Rectal smooth muscle tissue (tissue), 1 donor: ENCODE data around the gene SLC16A3.
A peak's percentile ranks its signal among the peaks of the same experiment; 100 is the strongest.
"Not testable (repeated sequence)": the region's sequence is repeated elsewhere in the genome, so short reads cannot be mapped to it uniquely, and the experiment has no call there.

ENCODE experiments used
- H3K27ac ChIP-seq: one replicate; pipeline ENCODE4 v1.7.0; 2013; ENCODE audit warnings: low read depth, low read length, inconsistent platforms
- H3K27me3 ChIP-seq: one replicate; pipeline ENCODE4 v1.7.0; 2013; ENCODE audit warnings: low read length; ENCODE audit not compliant: control insufficient read depth, insufficient read depth
- H3K36me3 ChIP-seq: one replicate; pipeline ENCODE4 v1.7.0; 2013; ENCODE audit warnings: low read length; ENCODE audit not compliant: control insufficient read depth, insufficient read depth
- H3K4me1 ChIP-seq: one replicate; pipeline ENCODE4 v1.7.0; 2013; ENCODE audit warnings: low read length; ENCODE audit not compliant: control insufficient read depth, insufficient read depth
- H3K4me3 ChIP-seq: one replicate; pipeline ENCODE4 v1.7.0; 2013; ENCODE audit warnings: low read length
- H3K9ac ChIP-seq: one replicate; pipeline ENCODE4 v1.7.0; 2013; ENCODE audit warnings: low read length

The SLC16A3 gene

GRCh38 chr17:82228842-82229697, at the start of gene SLC16A3:
Gene SLC16A3, plus strand, starts transcription at chr17:82229042. Its CDS starts 6,967 bp downstream, at chr17:82236009.
- peak within 1 kb of the TSS; percentile 61 for H3K4me3 ChIP-seq
- H3K4me1 ChIP-seq: peaks cover 7% of the 10 kb centered on the region
- H3K27ac ChIP-seq: peak within 1 kb of the TSS; percentile 64
- no peak within 1 kb of the TSS for H3K9ac ChIP-seq
- H3K27me3 ChIP-seq: no peaks in the 10 kb centered on the region
- no peaks in the 10 kb centered on the region for H3K36me3 ChIP-seq

GRCh38 chr17:82179412-82179811, 49.4 kb upstream of the SLC16A3 start:
- peaks cover 7% of the 10 kb centered on the region for H3K36me3 ChIP-seq
- no peak overlapping the region for H3K4me3 ChIP-seq
- H3K27me3 ChIP-seq: no peaks in the 10 kb centered on the region
- no peak overlapping the region for H3K9ac ChIP-seq
- no peak overlapping the region for H3K27ac ChIP-seq
- no peaks in the 10 kb centered on the region for H3K4me1 ChIP-seq

- H3K4me3 ChIP-seq: no peak overlapping the region
- no peak overlapping the region for H3K27ac ChIP-seq
- H3K4me1 ChIP-seq: no peaks in the 10 kb centered on the region
- H3K27me3 ChIP-seq: no peaks in the 10 kb centered on the region
- peaks cover 7% of the 10 kb centered on the region for H3K36me3 ChIP-seq
- no peak overlapping the region for H3K9ac ChIP-seq
Observed at GRCh38 chr17:82179946-82180475, 48.8 kb upstream of the SLC16A3 start.

- Histone ChIP-seq H3K4me1 (no peaks in the 10 kb centered on the region), H3K4me3 (no peak overlapping the region), H3K9ac (no peak overlapping the region), H3K27me3 (no peaks in the 10 kb centered on the region), H3K27ac (no peak overlapping the region), H3K36me3 (peaks cover 7% of the 10 kb centered on the region)
Observed at GRCh38 chr17:82180776-82181528, 47.9 kb upstream of the SLC16A3 start.

GRCh38 chr17:82184761-82185160, 44.1 kb upstream of the SLC16A3 start:
- H3K36me3 ChIP-seq: peaks cover 4% of the 10 kb centered on the region

GRCh38 chr17:82186221-82186620, 42.6 kb upstream of the SLC16A3 start:
- no peak overlapping the region for H3K27ac ChIP-seq
- H3K36me3 ChIP-seq: peaks cover 3% of the 10 kb centered on the region
- no peak overlapping the region for H3K9ac ChIP-seq
- no peaks in the 10 kb centered on the region for H3K27me3 ChIP-seq
- H3K4me3 ChIP-seq: no peak overlapping the region
- H3K4me1 ChIP-seq: no peaks in the 10 kb centered on the region

More at GRCh38 chr17:82184761-82185160, 44.1 kb upstream of the SLC16A3 start:
- H3K9ac ChIP-seq: no peak overlapping the region
- H3K4me3 ChIP-seq: no peak overlapping the region
- no peaks in the 10 kb centered on the region for H3K27me3 ChIP-seq
- H3K27ac ChIP-seq: no peak overlapping the region
- no peaks in the 10 kb centered on the region for H3K4me1 ChIP-seq

- H3K36me3 ChIP-seq: peaks cover 2% of the 10 kb centered on the region
- H3K4me1 ChIP-seq: no peaks in the 10 kb centered on the region
- no peak overlapping the region for H3K9ac ChIP-seq
- H3K4me3 ChIP-seq: no peak overlapping the region
- H3K27me3 ChIP-seq: no peaks in the 10 kb centered on the region
- no peak overlapping the region for H3K27ac ChIP-seq
Observed at GRCh38 chr17:82187500-82187899, 41.3 kb upstream of the SLC16A3 start.

- Histone ChIP-seq H3K4me1 (no peaks in the 10 kb centered on the region), H3K4me3 (no peak overlapping the region), H3K9ac (no peak overlapping the region), H3K36me3 (peaks cover 2% of the 10 kb centered on the region), H3K27me3 (no peaks in the 10 kb centered on the region), H3K27ac (no peak overlapping the region)
Observed at GRCh38 chr17:82188001-82188961, 40.6 kb upstream of the SLC16A3 start.

- H3K27me3 ChIP-seq, H3K9ac ChIP-seq, H3K27ac ChIP-seq, H3K4me3 ChIP-seq, H3K36me3 ChIP-seq, H3K4me1 ChIP-seq: not testable (repeated sequence)
Observed at GRCh38 chr17:82193050-82193449, 35.8 kb upstream of the SLC16A3 start.

- Histone ChIP-seq H3K9ac (no peak overlapping the region), H3K36me3 (peaks cover 7% of the 10 kb centered on the region), H3K4me3 (no peak overlapping the region), H3K27ac (no peak overlapping the region), H3K4me1 (no peaks in the 10 kb centered on the region), H3K27me3 (no peaks in the 10 kb centered on the region)
Observed at GRCh38 chr17:82193520-82194220, 35.2 kb upstream of the SLC16A3 start.

- Histone ChIP-seq H3K27me3 (no peaks in the 10 kb centered on the region), H3K4me1 (no peaks in the 10 kb centered on the region), H3K36me3 (peaks cover 12% of the 10 kb centered on the region), H3K4me3 (no peak overlapping the region), H3K9ac (no peak overlapping the region), H3K27ac (no peak overlapping the region)
Observed at GRCh38 chr17:82194765-82195164, 34.1 kb upstream of the SLC16A3 start.
